Ovary (tissue), 9 donors: ENCODE results near the gene WTAP. TPM values are rescaled to one million over a fixed set of nuclear protein-coding genes. Genes with fewer than 3 reads are reported as not detected.

ENCODE experiments used
- DNase-seq, 5 donors: peaks; one replicate each; pipeline ENCODE4 v3.0.0-alpha.2; 2019 to 2020
- H3K27ac ChIP-seq, 2 donors: fragments of 200-600 bp; one replicate each; pipeline versions ENCODE4 v1.5.1 to v1.8.0; 2019 to 2022
- H3K27me3 ChIP-seq: fragments of 200-600 bp; one replicate; pipeline ENCODE4 v1.8.0; 2022
- H3K36me3 ChIP-seq: fragments of 200-600 bp; sonication (generic); one replicate; pipeline ENCODE4 v1.5.1; 2019
- H3K4me1 ChIP-seq: one replicate; pipeline ENCODE4 v1.8.1; 2013; ENCODE audit warnings: mild to moderate bottlenecking, moderate library complexity; ENCODE audit not compliant: insufficient read depth
- H3K4me3 ChIP-seq: fragments of 200-600 bp; sonication (generic); one replicate; pipeline ENCODE4 v1.5.1; 2017
- H3K9me3 ChIP-seq, 2 donors: fragments of 200-600 bp in 1 of 2; sonication (generic) in 1 of 2; one replicate each; pipeline versions ENCODE4 v1.5.1 to v1.8.1; 2013 to 2019; ENCODE audit warnings: mild to moderate bottlenecking in 1 of 2, moderate library complexity in 1 of 2
- EP300 ChIP-seq: sonication (generic); formaldehyde crosslinking; IDR thresholded peaks from one replicate; pipeline ENCODE4 v1.6.1; 2017; ENCODE audit warnings: antibody characterized with exemption
- POLR2A ChIP-seq: fragments of 450-650 bp; IDR thresholded peaks from one replicate; pipeline ENCODE4 v1.6.1; 2017; ENCODE audit warnings: antibody characterized with exemption, mild to moderate bottlenecking, moderate library complexity
- WGBS, 3 donors: extraction: QIAGEN DNeasy Blood & Tissue Kit in 1 of 3; methylation state at CpG; one replicate each; pipeline versions ENCODE4 v1.1.5 to v1.1.7; 2013 to 2017; 5-methylcytosine and 5-hydroxymethylcytosine counted together
- intact Hi-C, 4 donors: fragments of 100-400 bp; cut with DNase I; formaldehyde crosslinking; loops; one replicate each; pipeline versions ENCODE4 v1.11.0 to v1.15.1; 2022 to 2023
- polyA plus RNA-seq, 2 donors: library from polyadenylated mRNA; stranded (reverse); fragments of 200-250 nt in 1 of 2; fragments of 350-450 nt in 1 of 2; fragmentation: Illumina TruSeq in 1 of 2; extraction: RNeasy Lipid Tissue Mini Kit (QIAGEN cat#74804) in 1 of 2; gene quantifications; one replicate each; pipeline ENCODE4 v1.2.3, GENCODE V29; 2013 to 2014
- total RNA-seq, 7 donors: library from RNA; depleted of rRNA in 2 of 7; stranded (reverse); fragments of >200 nt in 2 of 7; fragmentation: NEBNext Ultra II Directional in 3 of 7; extraction: Animal tissue kit (Norgen Biotek cat#: 25700) in 3 of 7; gene quantifications; one replicate each; pipeline versions ENCODE4 v1.1.0 to v1.2.4, GENCODE V29; 2016 to 2023
- TF ChIP-seq, protein P1 (sequence below), 3 donors: fragments of 450-650 bp in 2 of 3; fragments of 200-600 bp in 1 of 3; IDR thresholded peaks; one replicate each; pipeline versions ENCODE4 v1.5.1 to v1.8.0; 2016 to 2022; ENCODE audit warnings: antibody characterized with exemption in 3 of 3, mild to moderate bottlenecking in 1 of 3
- donor health status: DM: no; HTN: no; CAD: no; lungs with moderate emphysema.
- donor health status: DM: no; HTN: no; CAD: no.
- donor health status: Bipolar disorder and iron deficiency.
- donor health status: DM: yes; HTN: yes; CAD: no.
- donor health status: DM: no; HTN: no; CAD: no.
- donor health status: DM: yes; HTN: yes; CAD: no.

The WTAP gene
- total and polyA plus RNA-seq, 9 donors, result 65.3 to 117 (median 95.4) TPM

DNA sequence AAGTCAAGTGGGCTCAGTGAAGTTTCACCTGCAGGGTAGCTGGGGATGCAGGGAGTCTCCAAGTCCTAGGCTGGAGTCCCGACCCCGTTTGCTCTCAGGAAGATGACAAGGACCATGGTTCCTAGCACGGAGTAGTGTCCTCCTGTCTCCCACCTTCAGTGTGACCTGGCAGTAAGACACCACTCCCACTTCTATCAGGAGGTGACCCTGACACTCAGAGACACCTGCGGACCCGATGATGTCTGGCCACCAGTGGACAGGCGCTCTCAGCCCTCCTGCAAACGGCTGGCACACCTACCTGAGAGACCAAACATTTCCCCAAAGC lies 35.4 kb upstream of the WTAP start:
- no peaks in the 10 kb centered on the region for H3K9me3 ChIP-seq
- H3K27me3 ChIP-seq, result no peaks in the 10 kb centered on the region
- peak overlapping the region; percentile 91 to 92 for H3K27ac ChIP-seq
- intact Hi-C loops, result loop anchor here (2.0 to 10.0 kb wide), 7 partner anchors 35 to 160 kb away; partner anchors contain the start of genes TCP1 (in 2 of the 4), WTAP (in 2 of the 4) and ACAT2 (in 1 of the 4)
- no peaks in the 10 kb centered on the region for H3K36me3 ChIP-seq
- H3K4me1 ChIP-seq, result peaks cover 9% of the 10 kb centered on the region
- peak in 2 of 5 donors; percentile 20 to 33 for DNase-seq
- TF ChIP-seq POLR2A (no peak), EP300 (no peak)
- TF ChIP-seq, protein P1, sequence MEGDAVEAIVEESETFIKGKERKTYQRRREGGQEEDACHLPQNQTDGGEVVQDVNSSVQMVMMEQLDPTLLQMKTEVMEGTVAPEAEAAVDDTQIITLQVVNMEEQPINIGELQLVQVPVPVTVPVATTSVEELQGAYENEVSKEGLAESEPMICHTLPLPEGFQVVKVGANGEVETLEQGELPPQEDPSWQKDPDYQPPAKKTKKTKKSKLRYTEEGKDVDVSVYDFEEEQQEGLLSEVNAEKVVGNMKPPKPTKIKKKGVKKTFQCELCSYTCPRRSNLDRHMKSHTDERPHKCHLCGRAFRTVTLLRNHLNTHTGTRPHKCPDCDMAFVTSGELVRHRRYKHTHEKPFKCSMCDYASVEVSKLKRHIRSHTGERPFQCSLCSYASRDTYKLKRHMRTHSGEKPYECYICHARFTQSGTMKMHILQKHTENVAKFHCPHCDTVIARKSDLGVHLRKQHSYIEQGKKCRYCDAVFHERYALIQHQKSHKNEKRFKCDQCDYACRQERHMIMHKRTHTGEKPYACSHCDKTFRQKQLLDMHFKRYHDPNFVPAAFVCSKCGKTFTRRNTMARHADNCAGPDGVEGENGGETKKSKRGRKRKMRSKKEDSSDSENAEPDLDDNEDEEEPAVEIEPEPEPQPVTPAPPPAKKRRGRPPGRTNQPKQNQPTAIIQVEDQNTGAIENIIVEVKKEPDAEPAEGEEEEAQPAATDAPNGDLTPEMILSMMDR (IDR thresholded peaks at IDR 0.05), result no peak
- 29 to 31% (median 29%) methylated on average over 7 of the region's 7 CpGs for WGBS, 3 donors
- H3K4me3 ChIP-seq, result peak overlapping the region; percentile 81

DNA sequence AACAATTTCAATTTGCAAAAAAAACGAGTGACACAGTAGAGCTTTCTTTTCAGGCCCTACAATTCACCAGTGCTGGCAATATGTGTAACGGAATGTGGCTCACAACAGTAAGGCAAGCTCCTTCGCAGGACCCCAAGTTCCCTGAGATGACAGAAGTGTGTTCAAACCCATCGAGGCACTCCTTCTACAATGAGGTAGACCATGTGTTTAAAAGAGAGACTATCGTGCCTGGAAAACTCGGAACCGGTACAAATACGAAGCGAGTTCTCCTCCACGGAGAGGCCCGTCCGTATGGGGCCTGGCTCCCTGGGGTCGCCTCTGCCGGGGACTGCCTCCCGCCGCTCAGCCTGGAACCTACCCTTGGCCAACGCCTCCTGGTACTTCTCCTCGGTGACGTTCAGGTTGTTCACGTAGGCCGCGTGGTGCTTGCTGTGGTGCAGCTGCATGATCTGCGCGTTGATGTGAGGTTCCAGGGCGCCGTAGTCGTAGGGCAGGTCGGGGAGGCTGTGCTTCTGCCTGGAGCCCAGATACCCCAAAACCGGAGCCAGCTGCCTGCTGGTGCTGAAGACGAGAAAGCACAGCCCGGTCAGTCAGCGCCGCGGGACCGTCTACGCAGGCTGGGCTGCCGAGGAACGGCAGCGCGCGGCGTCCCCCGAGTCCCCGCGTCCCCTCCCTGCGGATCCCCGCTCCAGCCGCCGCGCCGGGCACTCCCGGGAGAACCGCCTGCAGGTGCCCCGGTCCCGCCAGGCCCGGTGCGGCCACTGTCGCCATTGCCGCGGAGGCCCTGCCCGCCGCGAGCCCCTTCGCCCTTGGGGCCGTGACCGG lies 34.8 kb upstream of the WTAP start:
- Histone ChIP-seq H3K4me3 (peak overlapping the region; percentile 81), H3K27ac (peak overlapping the region; percentile 91 to 92), H3K4me1 (peaks cover 9% of the 10 kb centered on the region), H3K9me3 (no peaks in the 10 kb centered on the region), H3K27me3 (no peaks in the 10 kb centered on the region), H3K36me3 (no peaks in the 10 kb centered on the region)
- peak; percentile 42 to 68 (median 60) for DNase-seq
- TF ChIP-seq POLR2A, result no peak
- no peak for TF ChIP-seq EP300
- TF ChIP-seq, protein P1 (IDR thresholded peaks at IDR 0.05), result no peak
- WGBS, 3 donors, result 1 to 2% (median 1%) methylated on average over 45 to 66 of the region's 66 CpGs
- intact Hi-C loops, result loop anchor here (2.0 to 10.0 kb wide), 7 partner anchors 34 to 160 kb away; partner anchors contain the start of genes TCP1 (in 2 of the 4), WTAP (in 2 of the 4) and ACAT2 (in 1 of the 4)

DNA sequence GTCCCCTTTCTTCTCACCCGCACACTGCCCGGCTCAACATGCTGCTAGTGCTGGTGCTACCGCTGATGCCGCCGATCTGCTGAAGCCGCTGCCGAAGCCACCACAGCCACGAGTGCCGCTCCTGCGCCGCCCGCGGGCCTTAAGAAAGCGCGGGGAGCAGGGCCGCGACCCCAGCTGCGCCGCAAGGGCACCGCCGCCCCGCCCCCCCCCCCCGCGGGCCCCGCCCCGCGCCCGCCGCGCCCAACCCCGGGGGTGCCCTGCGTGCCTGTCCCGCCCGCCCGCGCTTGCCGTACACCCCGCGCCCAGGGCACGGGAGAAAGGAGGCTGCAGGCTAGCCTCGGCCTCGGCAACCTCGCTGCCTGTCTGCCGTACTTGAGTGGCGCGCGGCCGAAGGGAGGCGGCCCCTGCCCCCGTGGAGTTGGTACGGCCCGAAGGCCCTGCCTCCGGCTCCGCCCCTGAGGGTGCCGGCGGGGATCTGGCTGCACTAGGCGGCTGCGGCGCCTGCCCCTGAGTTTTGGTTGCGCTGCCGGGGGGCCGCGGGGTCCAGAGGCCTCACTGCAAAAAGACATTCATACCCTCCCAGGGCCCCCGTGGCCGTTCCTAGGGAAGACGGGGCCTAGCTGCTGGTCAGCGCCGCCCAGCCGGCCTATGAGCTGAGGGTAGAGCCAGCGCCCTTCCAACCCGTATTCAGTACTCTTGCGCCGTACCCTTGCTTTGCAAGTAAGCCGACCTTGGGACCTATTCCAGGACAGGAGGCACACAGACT lies 34.0 kb upstream of the WTAP start, which contains the start of gene SOD2:
TSS of gene SOD2 (minus strand) at position 114 of the 766 bp plus-strand sequence. CDS start at position 40, 74 bp downstream.
- DNase-seq, result peak; percentile 82 to 90 (median 86)
- H3K27ac ChIP-seq, result peak within 1 kb of the TSS; percentile 91 to 92
- peaks cover 9% of the 10 kb centered on the region for H3K4me1 ChIP-seq
- TF ChIP-seq EP300, result no peak
- peak; percentile 66 for TF ChIP-seq POLR2A
- TF ChIP-seq, protein P1 (IDR thresholded peaks at IDR 0.05), result peak in 2 of 3 donors; percentile 8 to 13
- intact Hi-C loops, result loop anchor here (2.0 to 10.0 kb wide), 7 partner anchors 33 to 159 kb away; partner anchors contain the start of genes TCP1 (in 2 of the 4), WTAP (in 2 of the 4) and ACAT2 (in 1 of the 4)
- WGBS, 3 donors, result 0 to 2% (median 1%) methylated on average over 32 to 74 of the region's 74 CpGs
- H3K36me3 ChIP-seq, result no peaks in the 10 kb centered on the region
- peak within 1 kb of the TSS; percentile 81 for H3K4me3 ChIP-seq
- H3K9me3 ChIP-seq, result no peaks in the 10 kb centered on the region
- no peaks in the 10 kb centered on the region for H3K27me3 ChIP-seq
